GM15510 (cell line): Measurements from ENCODE around the gene LINC00305.

Source experiments
- POLR2A ChIP-seq: IDR thresholded peaks from 3 replicates; pipeline ENCODE4 v1.6.1; 2011; ENCODE audit warnings: borderline replicate concordance; ENCODE audit not compliant: insufficient read length; ENCODE audit errors: extremely low read depth

LINC00305 gene

GRCh38 chr18:64094210-64094609 is 54.7 kb downstream of the LINC00305 start:
- no peak for TF ChIP-seq POLR2A

DNA sequence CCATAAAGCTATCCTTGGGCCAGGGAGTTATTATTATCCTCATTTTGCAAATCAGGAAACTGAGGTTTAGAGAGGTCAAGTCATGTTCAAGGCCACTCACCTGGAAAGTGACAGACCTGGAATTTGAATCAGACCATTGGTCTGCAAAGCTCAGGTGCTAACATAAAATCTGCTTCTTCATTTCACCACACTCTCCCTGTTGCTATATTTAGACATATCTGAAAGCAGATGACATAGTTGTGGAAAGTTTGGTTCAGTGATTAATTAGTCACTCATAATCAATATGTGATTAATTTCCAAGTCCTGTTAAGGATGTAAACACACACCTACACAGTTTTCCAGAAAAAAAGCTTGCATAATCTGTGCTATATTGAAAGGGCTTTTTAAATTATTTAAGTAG is 57.4 kb downstream of the LINC00305 start:
- no peak for TF ChIP-seq POLR2A

- no peak for TF ChIP-seq POLR2A
Observed at GRCh38 chr18:64090876-64091275, 58.0 kb downstream of the LINC00305 start.

DNA sequence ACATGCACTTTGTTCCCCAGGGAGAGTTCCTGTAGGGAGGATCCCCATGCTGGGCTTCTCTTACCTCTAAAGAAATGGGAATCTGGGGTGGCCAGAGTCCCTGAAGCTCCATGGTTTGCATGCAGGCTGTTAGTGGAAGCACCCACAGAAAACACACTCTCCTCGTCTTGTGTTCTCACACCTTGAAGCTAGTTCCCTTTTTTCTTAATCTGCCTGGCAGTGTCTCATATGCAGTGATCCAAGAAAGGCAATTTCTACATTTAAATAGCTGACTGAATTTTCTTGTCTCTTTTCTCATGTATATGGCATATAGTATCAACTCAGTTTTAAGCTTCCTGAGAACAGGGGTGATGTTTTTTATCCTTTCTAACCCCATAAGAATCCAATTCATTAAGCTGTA is 65.0 kb downstream of the LINC00305 start:
- TF ChIP-seq POLR2A, result no peak

GRCh38 chr18:64082513-64082912 is 66.4 kb downstream of the LINC00305 start:
- TF ChIP-seq POLR2A, result no peak

GRCh38 chr18:64082054-64082453 is 66.8 kb downstream of the LINC00305 start:
- no peak for TF ChIP-seq POLR2A

DNA sequence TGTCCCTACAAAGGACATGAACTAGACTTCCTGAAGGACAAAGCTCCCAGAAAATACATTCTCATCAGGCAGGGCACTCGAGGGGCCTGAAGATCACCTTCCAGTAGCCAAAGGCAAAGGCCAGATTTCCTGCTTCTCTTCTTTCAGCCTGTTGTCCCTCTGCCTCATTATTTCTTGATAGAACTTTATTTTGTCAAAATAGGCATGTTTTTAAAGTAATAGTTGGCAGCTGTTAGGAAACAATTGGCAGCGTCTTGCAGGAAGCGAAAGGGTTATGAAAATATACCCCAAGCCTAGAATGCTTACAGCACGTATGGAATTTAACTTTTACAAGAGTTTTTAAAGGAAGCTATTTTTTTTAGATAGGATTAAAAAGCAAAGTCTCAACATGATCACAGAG is 74.9 kb downstream of the LINC00305 start:
- no peak for TF ChIP-seq POLR2A

- TF ChIP-seq POLR2A, result no peak
Observed at GRCh38 chr18:64055019-64055418, 93.9 kb downstream of the LINC00305 start.

- TF ChIP-seq POLR2A, result no peak
Observed at GRCh38 chr18:64053246-64053645, 95.6 kb downstream of the LINC00305 start.

DNA sequence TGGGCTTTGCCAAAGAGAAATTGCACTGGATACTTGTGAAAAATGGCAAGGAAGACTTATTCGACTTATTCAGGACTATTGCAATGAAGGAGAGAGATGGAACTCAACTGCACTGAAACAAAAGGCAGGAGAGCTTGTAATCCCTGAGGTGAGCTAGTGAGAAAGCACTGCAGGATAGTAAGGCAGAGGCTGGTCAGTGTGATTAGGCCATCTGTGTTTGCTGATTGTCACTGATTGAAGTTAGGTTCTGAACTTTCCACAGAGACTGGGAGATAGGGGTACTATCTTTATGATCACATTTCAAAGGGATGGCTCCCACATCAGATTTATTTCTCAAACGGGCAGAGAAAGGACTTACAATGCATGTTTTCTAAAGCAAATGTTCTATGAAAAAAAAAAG is 96.1 kb downstream of the LINC00305 start:
- TF ChIP-seq POLR2A, result no peak

GRCh38 chr18:64044616-64045015 is 104.3 kb downstream of the LINC00305 start:
- TF ChIP-seq POLR2A, result no peak

DNA sequence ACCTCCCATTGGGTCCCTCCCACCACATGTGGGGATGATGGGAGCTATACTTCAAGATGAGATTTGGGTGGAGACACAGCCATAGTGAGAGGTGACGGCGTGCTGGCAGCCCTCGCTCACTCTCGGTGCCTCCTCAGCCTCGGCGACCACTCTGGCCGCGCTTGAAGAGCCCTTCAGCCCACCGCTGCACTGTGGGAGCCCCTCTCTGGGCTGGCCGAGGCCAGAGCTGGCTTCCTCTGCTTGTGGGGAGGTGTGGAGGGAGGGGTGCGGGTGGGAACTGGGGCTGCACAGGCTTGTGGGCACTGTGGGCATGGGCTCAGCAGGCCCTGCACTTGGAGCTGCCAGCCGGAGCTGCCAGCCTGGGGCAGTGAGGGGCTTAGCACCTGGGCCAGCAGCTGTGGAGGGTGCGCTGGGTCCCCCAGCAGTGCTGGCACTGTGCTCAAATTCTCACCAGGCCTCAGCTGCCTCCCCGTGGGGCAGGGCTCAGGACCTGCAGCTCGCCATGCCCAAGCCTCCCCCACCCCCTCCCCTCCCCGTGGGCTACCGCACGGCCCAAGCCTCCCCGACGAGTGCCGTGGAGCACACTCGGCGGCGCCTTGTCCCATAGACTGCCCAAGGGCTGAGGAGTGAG is 106.0 kb downstream of the LINC00305 start:
- no peak for TF ChIP-seq POLR2A

DNA sequence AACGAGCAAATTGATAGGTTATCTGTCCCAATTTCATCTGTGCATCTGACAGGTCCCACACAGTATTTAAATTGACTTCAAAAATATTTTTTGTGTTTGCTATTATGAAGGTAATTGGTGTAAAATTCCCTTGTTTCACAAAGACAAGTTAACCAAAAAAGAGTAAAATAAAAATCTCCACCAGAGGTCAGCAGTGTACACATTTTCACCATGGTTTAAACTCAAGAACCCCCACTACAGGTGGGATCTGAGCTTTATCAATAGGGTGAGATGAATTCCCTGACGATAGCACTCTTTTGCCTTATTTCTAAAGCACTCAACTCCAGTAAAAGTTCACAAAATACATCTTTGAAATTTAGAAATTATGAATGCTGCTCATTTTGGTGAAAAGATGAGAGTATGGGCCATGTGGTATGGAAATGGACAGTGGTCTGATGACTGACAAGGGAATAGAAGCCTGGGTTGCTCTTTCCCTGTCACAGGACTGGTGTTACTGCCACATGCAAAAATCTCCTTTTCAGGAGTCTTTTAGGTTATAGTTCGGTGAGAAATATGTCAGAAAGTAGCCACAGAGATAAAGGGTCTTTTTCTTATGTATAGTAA is 111.0 kb downstream of the LINC00305 start:
- no peak for TF ChIP-seq POLR2A

DNA sequence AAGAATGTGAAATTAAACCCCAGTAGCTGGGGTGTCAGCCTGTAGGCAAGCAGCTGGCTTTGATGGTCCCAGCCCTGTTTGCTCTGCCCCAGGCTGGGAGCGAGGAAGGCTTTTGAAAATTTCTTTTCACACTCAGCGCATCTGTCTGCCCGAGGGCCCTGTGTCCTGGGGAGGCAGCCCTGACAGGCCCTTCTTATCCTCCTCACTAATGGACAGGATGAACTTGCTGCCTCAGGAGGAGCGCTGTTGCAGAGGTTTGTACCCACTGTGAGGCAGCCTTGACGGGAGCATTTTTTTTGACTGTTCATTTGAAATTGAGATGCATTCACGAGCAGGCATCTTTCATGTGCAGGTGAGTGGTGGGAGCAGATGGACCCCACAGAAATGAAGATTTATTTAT is 116.6 kb downstream of the LINC00305 start:
- TF ChIP-seq POLR2A, result no peak

GRCh38 chr18:64031411-64031810 is 117.5 kb downstream of the LINC00305 start:
- no peak for TF ChIP-seq POLR2A
